CD4-positive, alpha-beta T cell treated with Interleukin-17A for 4 hours (primary cell): ENCODE results near the gene AP4S1.
"Not testable (repeated sequence)": the region's sequence is repeated elsewhere in the genome, so short reads cannot be mapped to it uniquely, and the experiment has no call there.

ENCODE experiments used
- DNase-seq: peaks from one replicate; pipeline ENCODE4 v3.0.0-alpha.2; 2020; ENCODE audit warnings: mixed read lengths

Gene AP4S1

DNA sequence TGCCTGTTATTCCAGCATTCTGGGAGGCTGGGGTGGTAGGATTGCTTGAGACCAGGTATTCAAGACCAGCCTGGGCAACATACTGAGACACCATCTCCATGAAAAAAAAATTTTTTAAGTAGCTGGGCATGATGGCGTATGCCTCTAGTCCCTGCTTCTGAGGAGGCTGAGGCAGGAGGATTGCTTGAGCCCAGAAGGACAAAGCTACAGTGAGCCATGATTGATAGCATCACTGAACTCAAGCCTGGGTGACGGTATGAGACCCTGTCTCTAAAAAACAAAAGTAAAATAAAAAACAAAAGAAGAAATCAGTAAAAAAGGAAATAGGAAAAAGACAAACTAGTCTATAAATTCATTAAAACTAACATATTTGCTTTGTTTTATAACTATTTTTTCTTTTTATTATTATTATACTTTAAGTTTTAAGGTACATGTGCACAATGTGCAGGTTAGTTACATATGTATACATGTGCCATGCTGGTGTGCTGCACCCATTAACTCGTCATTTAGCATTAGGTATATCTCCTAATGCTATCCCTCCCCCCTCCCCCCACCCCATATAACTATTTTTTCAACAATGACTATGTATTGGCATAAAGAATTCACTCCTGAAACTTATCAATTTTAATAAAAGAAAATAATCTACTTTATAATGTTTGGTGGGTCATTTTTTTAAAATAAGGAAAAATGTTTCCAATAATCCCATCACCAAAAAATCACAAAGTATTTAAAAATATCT lies 15.4 kb upstream of the AP4S1 start:
- no peak for DNase-seq

DNA sequence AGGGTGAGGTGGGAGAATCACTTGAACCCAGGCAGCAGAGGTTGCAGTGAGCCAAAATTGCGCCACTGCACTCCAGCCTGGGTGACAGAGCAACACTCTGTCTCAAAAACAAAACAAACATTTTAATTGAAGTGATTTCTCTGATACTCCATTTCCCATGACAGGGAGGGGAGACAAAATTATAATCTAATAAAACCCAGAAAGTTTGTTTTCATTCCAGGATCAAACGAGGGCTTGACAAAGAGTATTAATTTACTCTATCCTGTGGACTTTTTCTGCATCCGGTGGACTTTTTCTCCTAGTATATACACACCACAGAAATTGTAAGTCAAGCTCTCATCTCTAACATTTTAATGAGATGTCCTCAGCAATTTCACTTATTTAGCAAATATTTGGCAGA lies 14.5 kb upstream of the AP4S1 start:
- no peak for DNase-seq

DNA sequence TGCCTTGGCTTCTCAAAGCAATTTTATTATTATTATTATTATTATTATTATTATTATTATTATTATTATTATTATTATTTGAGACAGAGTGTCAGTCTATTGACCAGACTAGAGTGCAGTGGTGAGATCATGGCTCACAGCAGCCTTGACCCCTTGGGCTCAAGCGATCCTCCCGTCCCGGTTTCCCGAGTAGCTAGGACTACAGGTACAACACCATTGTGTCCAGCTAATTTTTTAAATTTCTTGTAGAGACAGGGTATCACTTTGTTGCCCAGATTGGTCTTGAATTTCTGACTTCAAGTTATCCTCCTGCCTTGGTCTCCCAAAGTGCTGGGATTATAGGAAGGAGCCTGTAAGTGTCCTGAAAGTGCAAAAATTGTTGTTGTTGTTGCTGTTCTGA lies 11.6 kb upstream of the AP4S1 start:
- DNase-seq: no peak

- DNase-seq: no peak
Observed at GRCh38 chr14:31018057-31018645, 7.3 kb upstream of the AP4S1 start.

DNA sequence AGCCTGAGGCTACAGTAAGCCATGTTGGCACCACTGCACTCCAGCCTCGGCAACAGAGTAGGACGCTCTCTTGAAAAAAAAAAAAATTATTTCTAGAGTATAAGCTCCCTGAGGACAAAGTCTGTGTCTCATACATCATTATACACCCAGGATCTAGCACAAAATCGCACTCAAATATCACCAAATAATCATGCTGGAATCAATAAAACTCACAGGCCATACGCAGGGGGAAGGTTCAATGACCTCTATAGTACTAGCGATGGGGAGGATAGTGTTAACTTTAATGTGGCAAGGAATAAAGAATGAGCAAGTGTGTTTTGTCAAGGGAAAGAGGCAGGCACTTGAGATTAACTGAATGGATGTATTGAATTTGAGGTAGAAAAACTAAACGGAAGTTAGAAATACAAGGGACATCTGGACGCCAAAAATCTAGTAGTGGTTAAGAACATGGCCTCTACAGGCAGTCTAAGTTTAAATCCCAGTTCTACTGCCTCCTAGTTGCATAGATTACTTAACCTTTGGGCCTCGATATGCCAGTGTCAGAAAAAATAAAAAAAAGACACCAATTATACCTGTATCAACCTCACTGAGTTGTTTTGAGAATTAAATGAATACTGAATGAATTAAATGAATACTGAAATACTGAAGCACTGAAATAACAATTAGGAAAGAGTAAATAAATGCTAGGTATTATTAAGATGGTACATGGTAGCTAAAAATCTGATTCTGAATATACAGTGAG lies 4.4 kb upstream of the AP4S1 start:
- no peak for DNase-seq

- no peak for DNase-seq
Observed at GRCh38 chr14:31021576-31021949, 3.9 kb upstream of the AP4S1 start.

- DNase-seq: no peak
Observed at GRCh38 chr14:31022386-31022785, 3.1 kb upstream of the AP4S1 start.

DNA sequence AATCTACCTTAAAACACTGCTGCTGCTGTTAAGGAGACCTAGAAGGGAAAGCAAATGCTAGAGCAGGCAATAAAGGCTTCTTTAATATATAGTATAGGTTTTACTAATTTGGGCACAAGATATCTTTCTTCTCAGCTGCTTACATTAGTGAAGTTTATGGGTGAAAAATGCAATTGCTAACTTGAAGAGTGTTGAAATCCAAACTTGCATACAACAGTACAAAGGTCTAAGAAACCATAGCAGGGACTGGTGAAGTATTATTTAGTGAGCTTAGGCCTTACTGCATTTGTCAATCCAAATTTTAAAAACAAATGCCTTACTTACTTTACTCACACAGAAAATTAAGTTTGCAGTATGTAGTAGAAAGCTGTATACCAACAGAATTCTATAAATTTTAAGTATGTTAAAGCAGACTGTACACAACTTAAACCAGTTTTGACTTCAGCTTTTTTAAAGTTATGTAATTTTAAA lies 1.4 kb upstream of the AP4S1 start:
- no peak for DNase-seq

DNA sequence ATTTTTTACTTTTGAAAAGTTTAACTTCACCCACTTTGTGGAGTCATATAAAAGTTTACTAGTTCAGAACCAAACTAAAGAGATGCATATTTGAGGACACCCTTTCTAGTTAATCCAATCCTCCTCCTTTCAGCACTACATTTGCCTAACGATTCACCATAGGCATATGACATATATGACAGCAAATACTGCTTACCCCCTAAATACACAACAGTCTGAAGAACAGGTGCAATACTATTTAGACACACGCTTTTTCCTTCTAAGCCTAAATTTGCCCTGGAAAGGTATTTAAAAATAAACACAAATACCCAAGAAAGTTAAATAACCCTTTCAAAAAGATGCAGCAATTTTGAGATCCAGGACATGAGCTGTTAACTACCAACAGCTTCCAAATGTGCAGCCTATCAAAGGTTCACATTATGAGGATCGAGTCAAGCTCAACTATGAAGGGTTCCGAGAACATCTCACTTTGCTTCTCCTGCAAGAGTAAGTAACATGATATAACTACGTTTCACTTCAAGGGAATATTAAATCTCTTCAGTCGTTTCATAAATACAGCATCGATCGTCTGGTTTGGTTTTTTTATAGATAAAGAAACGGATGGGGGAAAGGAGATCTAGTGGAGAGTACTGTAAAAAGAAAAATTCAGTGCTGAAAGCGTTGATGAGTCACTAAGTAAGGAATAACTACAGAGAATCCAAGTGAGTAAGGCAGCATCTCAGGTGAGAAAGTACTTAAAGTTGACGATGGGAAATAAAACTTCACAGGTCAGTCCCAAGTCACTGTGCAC lies 677 bp upstream of the AP4S1 start:
- no peak for DNase-seq

- no peak for DNase-seq
Observed at GRCh38 chr14:31026077-31026449, 614 bp downstream of the AP4S1 start, which contains the start of gene STRN3. Gene STRN3 (minus strand): TSS chr14:31026379. CDS start chr14:31026185, 194 bp downstream.

DNA sequence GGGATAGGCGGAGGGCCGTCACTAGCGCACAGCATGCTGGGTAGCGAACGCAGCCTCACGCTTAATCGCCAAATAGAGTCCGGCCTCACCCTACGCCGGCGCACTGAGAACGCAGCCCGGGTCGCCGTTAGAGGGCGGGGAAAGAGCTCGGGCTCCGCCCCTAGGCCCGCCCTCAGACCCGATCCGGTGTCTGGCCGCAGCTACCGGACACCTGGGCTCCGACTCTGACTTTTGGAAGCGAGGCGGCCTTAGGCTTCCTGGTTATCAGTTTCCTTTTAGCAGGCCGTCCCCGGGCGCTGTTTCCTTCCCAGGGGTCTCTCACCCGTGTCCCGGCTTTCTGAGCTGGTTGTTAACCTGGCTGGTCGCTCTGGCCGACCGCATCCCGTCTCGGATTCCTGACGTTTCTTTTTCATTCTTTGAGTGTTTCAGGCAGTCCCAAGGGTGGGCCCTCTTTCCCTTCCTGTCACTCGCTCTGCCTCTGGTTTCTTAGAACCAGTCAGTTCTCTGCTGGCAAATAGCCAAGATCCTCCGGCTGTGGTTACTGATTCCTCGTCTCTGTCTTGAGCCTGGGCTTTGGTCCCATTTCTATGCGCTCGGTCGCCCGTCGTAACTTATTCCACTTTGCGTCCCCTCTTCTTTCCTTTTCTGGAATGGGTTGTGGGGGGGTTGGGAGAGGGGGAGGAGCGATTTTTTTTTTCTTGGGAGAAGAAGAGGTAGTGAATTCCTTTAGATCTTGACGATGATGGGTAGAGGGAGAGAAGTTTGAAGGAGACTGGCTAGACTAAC lies 1.2 kb downstream of the AP4S1 start:
- DNase-seq: peak; percentile 92

- DNase-seq: no peak
Observed at GRCh38 chr14:31027847-31028246, 2.4 kb downstream of the AP4S1 start.

DNA sequence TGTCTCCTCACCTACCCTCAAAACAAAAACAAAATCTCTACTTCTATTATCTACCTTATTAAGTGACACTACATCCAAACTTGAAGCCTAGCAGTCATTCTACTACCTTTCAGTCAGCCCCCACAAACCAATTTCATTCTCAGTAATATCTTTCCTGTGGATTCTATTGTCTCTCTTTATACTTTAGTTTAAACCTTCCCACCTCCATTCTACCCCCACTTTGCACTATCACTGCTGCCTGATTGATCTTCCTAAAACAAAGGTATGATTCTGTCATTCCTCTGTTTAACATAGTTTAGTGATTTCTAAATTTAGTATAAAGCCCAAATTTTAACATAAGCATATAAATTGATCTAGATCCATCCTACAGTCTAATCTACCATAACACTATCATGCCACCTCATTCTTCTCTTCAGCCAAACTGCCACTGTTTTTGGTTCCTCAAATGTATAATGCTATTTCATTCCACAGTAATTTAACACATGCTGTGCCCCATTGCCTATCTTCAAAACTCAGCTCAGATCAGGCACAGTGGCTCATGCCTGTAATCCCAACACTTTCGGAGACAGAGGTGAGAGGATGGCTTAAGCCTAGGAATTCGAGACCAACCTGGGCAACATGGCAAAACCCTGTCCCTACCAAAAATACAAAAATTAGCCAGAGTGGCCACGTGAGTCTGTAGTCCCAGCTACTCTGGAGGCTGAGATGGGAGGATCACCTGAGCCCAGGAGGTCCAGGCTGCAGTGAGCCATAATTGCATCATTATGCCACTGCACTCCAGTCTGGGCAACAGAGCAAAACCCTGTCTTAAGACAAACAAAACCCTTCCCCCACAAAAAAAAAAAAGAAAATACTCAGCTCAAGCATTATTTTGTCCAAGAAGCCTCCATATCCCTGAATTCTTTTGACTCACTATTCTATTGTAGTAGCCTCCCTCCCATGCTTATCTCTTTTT lies 3.8 kb downstream of the AP4S1 start:
- DNase-seq: no peak

DNA sequence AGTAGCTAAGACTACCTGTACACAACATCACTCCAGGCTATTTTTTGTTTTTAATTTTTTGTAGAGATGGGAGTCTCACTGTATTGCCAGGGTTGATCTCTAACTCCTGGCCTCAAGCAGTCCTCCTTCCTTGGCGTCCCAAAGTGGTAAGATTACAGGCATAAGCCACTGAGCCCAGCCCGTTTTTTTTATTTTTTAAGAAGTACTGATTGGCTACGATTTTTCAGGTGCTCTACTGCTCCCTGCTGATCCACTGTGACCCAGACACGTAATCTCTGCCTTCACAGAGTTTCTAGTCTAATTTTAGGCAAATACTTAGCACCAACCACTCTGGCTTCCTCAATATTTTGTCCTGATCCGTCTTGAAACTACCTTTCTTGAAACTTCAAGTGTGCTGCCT lies 5.0 kb downstream of the AP4S1 start:
- no peak for DNase-seq

DNA sequence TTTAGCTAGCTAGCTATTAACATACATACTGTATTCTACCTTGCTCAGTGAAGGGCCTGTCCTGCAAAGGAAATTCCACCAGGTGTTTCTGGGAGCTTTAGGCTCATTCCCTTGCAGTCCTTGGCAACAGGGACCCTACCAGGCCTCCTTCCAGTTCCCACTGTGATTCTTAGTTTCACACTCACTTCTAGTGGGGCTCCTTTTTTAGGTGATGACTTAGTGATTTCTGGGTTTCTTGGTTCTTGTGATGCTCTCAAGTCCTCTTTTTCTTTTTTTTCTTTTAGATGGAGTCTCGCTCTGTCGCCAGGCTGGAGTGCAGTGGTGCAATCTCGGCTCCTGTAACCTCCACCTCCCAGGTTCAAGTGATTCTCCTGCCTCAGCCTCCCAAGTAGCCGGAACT lies 11.1 kb downstream of the AP4S1 start:
- DNase-seq: no peak

DNA sequence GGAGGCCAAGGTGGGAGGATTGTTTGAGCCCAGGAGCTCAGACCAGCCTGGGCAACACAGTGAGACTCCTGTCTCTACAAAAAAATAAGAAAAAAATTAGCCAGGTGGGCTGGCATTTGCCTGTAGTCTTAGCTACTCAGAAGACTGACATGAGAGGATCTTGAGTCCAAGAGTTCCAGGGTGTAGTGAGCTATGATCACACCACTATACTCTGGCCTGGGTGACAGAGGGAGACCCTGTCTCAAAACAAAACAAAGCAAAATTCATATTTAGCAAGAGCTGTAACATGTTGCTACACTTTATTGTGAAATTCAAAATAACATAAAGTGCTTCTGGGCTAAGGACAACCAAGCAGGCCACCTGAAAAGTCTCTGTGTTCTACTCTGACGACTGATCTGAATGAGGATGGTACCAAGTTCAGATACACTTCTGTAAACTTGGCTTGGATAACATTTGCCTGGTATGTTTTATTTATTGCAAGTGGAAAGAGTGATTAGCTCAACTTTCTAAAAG lies 12.3 kb downstream of the AP4S1 start:
- no peak for DNase-seq

DNA sequence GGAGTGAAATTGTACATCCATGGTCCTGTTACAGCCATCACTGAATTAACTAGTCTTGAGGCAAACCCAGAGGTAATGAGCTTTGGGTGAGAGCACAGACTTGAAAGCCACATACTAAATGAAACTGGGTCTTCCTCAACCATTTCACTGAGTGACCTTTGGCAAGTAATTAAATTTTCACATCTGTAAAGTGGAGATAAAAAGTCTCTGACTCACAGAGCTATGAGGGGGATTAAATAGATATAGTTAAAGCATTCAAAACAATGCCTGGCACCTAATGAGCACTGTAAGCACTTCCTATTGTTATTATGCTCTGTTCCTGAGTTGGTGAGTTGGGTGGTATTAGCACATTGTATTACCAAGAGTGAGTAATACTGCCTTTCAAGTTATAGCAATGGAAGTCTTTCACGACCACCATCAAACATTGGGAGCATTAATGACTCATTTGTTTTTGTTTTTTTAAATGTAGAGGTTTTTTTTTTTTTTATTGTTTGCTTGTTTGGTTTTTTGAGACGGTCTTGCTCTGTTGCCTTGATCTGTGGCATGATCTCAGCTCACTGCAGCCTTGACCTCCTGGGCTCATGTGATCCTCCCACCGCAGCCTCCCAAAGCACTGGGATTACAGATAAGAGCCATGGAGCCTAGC lies 13.2 kb downstream of the AP4S1 start:
- no peak for DNase-seq

DNA sequence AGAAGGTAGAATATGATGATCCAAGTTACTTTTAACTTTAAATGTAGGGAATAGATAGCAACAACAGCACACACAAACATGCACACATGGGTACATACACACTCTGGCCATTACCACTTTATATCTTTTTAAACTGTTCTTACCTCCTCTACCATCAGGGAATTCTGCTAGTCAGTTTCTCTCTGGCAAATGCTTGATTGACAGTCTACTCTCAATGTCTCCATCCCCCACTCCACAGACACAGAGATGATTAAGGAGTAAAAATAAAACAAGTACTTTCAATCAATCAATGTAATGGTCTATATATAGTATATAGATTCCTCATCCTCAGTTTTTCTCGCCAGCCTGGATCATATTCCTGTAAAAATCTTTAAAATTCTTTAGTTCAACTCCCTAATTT lies 16.9 kb downstream of the AP4S1 start:
- DNase-seq: no peak

GRCh38 chr14:31042893-31043292 lies 17.4 kb downstream of the AP4S1 start:
- not testable (repeated sequence) for DNase-seq

- no peak for DNase-seq
Observed at GRCh38 chr14:31043379-31043778, 17.9 kb downstream of the AP4S1 start.
